ENCODE measurements around the gene FBXW12. TPM values are rescaled to one million over a fixed set of nuclear protein-coding genes. Genes with fewer than 3 reads are reported as not detected.

The FBXW12 gene
- total RNA-seq, 1 experiment from 2014 or later, result 0.74 TPM

GRCh38 chr3:48425281-48425812 is 53.3 kb downstream of the FBXW12 start:
- no peaks in the 10 kb centered on the region for H3K27me3 ChIP-seq (ENCODE audit: insufficient read depth, low read length)
- Mint-ChIP-seq H3K9me3 (no peaks in the 10 kb centered on the region), H3K4me3 (no peak overlapping the region; a peak in 2 of 5 replicates), H3K27me3 (ENCODE audit: low read depth) (no peaks in the 10 kb centered on the region), H3K4me1 (peaks cover 32 to 37% of the 10 kb centered on the region in 2 experiments), H3K27ac (peak overlapping the region; percentile 6 to 94 (median 78); a peak in 4 of 7 replicates), H3K36me3 (ENCODE audit: insufficient read depth in 1 of 3, low read depth in 3 of 3) (peaks cover 12 to 36% (median 32%) of the 10 kb centered on the region in 3 experiments; a peak in 6 of 7 replicates)
- H2AK5ac ChIP-seq (ENCODE audit: insufficient read length, low read length), result no peak overlapping the region
- H3K18ac ChIP-seq (ENCODE audit: insufficient read length, low read depth, low read length), result no peak overlapping the region
- H3K14ac ChIP-seq (ENCODE audit: insufficient read depth, low read length), result no peak overlapping the region
- H3K23ac ChIP-seq (ENCODE audit: insufficient read length, low read depth, low read length), result no peak overlapping the region
- no peak overlapping the region for H3K9ac ChIP-seq (ENCODE audit: extremely low read depth, insufficient read length, low read length)
- no peak overlapping the region for H4K91ac ChIP-seq (ENCODE audit: insufficient read length, low read depth, low read length)
- H3K23me2 ChIP-seq (ENCODE audit: insufficient read length, low read depth, low read length, poor library complexity, severe bottlenecking), result peaks cover 13% of the 10 kb centered on the region
- no peak overlapping the region for H2AFZ ChIP-seq (ENCODE audit: low read length)
- no peak for TF ChIP-seq CTCF (conservative IDR thresholded peaks at IDR 0.05)
- no peaks in the 10 kb centered on the region for H4K20me1 ChIP-seq (ENCODE audit: control insufficient read depth, insufficient read depth, insufficient read length)
- H4K8ac ChIP-seq (replicated peaks; ENCODE audit: insufficient read length, low read depth, low read length), result no peak overlapping the region
- no peak overlapping the region for H3K27ac ChIP-seq (ENCODE audit: insufficient read length, low read depth, low read length)
- H2BK20ac ChIP-seq (ENCODE audit: low read depth, low read length, poor library complexity, severe bottlenecking), result no peak overlapping the region
- H3K4me2 ChIP-seq (ENCODE audit: insufficient read depth, insufficient read length, low read length), result no peak overlapping the region
- H2BK15ac ChIP-seq (ENCODE audit: low read depth, low read length), result no peak overlapping the region
- WGBS (ENCODE audit: extremely low coverage, insufficient read length, low lambda C conversion rate), result no CpG with 5 or more reads among the region's 13 CpGs
- H3K56ac ChIP-seq (ENCODE audit: insufficient read length, low read depth, low read length), result no peak overlapping the region
- DNase-seq, result no peak
- H3K79me1 ChIP-seq (ENCODE audit: insufficient read depth, low read depth, low read length, poor library complexity, severe bottlenecking), result no peaks in the 10 kb centered on the region
- no peak overlapping the region for H2BK5ac ChIP-seq (ENCODE audit: insufficient read length, low read length)
- H3K4me1 ChIP-seq (ENCODE audit: insufficient read depth, low read length), result peaks cover 9% of the 10 kb centered on the region; the same call in 1 of the 2 replicates
- no peak overlapping the region for H2BK120ac ChIP-seq (ENCODE audit: low read depth, low read length, poor library complexity, severe bottlenecking)
- H4K5ac ChIP-seq (ENCODE audit: insufficient read length, low read depth, low read length), result no peak overlapping the region
- no peak overlapping the region for H2BK12ac ChIP-seq (ENCODE audit: insufficient read length, low read depth, low read length)
- H3K9me3 ChIP-seq (ENCODE audit: control insufficient read depth, low read depth, low read length), result no peaks in the 10 kb centered on the region
- peaks cover 35% of the 10 kb centered on the region; the same call in 1 of the 2 replicates for H3K79me2 ChIP-seq (ENCODE audit: insufficient read depth, low read length)
- no peak overlapping the region for H3K4ac ChIP-seq (ENCODE audit: low read depth, low read length)
- H3T11ph ChIP-seq (ENCODE audit: low read length), result no peak overlapping the region
